ENCODE results near the gene STAT3.
"Not testable (repeated sequence)": the region's sequence is repeated elsewhere in the genome, so short reads cannot be mapped to it uniquely, and the experiment has no call there.

STAT3 gene

GRCh38 chr17:42348104-42348503 lies 40.1 kb downstream of the STAT3 start:
- DNase-seq (ENCODE audit: low read depth in 2 of 2) = no peak

- DNase-seq (ENCODE audit: low read depth in 2 of 2) = no peak
Observed at GRCh38 chr17:42347606-42348005, 40.6 kb downstream of the STAT3 start.

GRCh38 chr17:42347198-42347597 lies 41.0 kb downstream of the STAT3 start:
- DNase-seq (ENCODE audit: low read depth in 2 of 2) = no peak

DNA sequence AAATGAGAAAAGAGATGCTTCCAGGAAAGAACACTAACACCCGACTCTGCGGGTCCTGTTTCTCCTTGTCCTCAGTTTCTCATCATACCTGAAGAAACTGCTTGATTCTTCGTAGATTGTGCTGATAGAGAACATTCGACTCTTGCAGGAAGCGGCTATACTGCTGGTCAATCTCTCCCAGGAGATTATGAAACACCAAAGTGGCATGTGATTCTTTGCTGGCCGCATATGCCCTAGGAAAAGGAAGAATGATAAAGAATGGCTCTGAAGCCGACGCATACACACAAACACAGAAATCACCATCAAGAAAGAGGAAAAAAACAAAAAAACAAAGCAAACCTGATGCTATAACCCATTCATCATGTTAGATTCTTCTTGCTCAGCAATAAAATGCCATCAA lies 41.8 kb downstream of the STAT3 start:
- DNase-seq (ENCODE audit: low read depth in 2 of 2) = no peak

DNA sequence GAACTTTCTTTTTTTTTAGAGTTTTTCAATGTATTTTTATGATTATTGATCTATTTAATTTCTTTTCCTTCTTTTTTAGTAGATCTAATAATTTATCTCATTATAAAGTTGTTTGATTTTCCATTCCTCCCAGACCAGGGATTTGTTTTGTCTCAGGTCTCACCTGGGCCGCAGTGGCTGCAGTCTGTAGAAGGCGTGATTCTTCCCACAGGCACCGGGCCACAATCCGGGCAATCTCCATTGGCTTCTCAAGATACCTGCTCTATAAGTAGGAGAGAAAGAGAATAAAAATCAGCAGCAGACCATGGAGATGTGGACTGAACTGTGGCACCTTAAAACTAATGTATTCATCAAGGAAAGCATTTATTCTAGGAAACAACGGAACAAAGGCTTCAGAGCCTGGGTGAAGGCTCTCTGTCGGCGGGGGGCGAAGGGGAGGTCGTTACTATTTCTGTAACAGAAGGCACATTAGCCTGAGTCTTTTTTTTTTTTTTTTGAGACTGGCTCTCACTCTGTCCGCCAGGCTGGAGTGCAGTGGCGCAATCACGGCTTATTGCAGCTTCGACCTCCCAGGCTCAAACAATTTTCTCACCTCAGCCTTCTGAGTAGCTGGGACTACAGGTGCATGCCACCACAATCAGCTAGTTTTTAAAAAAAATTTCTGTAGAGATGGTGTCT lies 42.7 kb downstream of the STAT3 start:
- no peak for DNase-seq (ENCODE audit: low read depth in 2 of 2)

DNA sequence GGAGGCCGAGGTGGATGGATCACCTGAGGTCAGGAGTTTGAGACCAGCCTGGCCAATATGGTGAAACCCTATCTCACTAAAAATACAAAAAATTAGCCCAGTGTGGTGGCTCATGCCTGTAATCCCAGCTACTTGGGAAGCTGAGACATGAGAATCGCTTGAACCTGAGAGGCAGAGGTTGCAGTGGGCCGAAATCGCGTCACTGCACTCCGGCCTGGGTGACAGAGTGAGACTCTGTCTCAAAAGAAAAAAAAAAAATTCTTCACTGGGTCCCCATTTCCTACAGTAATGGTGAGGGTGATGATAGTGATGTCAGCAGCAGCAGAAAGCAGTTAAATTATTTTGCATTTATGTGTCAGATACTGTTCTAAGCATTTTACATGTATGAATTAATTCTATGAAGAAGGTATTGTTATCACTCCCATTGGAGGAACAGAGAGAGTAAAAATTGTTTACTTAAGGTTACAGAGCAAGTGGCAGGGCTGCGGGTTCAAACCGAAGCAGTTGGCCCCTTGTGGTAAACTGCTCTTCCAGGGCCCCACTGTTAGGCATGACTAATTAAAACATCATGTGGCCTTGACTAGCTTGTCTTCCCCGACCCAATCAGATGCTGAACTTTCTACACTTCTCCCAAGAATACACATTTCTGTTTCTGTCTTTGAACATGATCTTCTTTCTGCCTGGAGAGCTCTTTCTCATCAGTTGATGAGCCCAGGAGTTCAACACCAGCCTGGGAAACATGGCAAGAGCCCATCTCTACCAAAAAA lies 45.8 kb downstream of the STAT3 start:
- no peak for DNase-seq (ENCODE audit: low read depth in 2 of 2)

DNA sequence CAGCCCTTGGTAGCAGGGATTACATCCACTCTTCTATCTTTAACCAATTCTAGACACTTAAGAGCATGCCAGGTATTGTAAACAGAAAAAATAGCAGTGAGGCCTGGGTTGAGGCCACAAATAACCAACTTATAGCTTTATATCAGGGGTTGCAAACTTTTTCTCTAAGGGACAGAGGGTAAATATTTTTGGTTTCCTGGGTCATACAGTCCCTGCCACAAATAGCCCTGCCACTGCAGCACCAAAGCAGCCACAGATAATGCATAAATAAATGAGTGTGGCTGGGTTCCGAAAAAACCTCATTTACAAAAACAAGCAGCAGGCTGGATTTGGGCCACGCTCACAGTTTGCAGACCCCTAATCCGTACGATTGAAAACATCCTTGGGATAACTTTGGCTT lies 46.7 kb downstream of the STAT3 start:
- DNase-seq (ENCODE audit: low read depth in 2 of 2) = no peak

DNA sequence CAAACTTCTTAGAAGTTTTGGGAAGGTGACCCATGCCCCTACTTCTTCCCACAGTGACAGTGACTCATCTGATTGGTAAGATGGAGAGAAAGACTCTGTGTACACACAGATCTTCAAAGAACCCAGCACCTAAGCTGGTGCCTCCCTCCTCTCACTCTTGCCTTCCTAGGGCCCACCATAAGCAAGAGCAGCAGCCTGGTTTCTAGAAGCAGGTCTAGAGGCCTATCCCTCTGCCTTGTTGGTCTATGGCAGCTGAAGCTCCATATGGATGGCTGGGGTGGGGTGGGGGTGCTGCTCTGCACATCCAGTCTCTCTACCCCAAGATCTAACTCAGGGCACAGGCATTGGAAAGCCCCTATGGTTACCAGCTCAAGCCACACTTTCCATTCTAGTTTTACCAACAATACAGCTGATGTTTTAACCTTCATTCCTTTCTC lies 47.5 kb downstream of the STAT3 start:
- DNase-seq (ENCODE audit: low read depth in 2 of 2) = no peak

- DNase-seq (ENCODE audit: low read depth in 2 of 2) = no peak
Observed at GRCh38 chr17:42339221-42339620, 49.0 kb downstream of the STAT3 start.

GRCh38 chr17:42338427-42338985 lies 49.7 kb downstream of the STAT3 start:
- no peak for DNase-seq (ENCODE audit: low read depth in 2 of 2)

DNA sequence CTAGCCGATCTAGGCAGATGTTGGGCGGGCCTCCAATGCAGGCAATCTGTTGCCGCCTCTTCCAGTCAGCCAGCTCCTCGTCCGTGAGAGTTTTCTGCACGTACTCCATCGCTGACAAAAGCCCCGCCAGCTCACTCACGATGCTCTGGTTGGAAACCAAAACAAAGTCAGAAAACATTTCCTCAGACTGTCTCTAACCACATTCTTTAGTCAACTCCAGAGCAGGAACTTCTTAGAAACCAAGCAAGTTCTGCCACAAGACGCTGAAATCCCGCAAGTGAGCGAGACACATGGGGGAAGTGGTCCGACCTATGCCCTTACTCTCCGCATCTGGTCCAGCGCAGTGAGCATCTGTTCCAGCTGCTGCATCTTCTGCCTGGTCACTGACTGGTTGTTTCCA lies 50.8 kb downstream of the STAT3 start:
- peak in 1 of 2 donors; percentile 34 for DNase-seq (ENCODE audit: low read depth in 2 of 2)

- no peak for DNase-seq (ENCODE audit: low read depth in 2 of 2)
Observed at GRCh38 chr17:42334677-42335076, 53.6 kb downstream of the STAT3 start.

DNA sequence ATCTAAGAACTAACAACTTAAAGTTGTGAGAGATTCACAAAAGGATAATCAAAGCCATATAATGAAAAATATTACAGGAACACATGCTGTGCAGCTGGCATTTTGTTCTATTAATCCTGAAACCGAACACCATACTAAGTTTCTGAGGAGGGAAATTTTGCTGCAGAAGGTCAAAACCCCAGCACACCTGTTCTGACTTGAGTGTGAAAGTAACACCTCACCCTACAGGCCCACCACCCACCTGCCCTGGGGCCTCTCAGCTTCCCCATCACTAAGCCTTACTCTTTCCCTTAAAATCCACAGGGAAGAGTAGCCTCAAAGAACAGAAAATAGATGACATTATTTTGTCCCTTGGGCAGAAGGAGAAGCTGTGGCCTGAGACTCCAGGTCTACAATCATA lies 55.2 kb downstream of the STAT3 start:
- DNase-seq (ENCODE audit: low read depth in 2 of 2) = no peak

- no peak for DNase-seq (ENCODE audit: low read depth in 2 of 2)
Observed at GRCh38 chr17:42329025-42329976, 58.9 kb downstream of the STAT3 start.

DNA sequence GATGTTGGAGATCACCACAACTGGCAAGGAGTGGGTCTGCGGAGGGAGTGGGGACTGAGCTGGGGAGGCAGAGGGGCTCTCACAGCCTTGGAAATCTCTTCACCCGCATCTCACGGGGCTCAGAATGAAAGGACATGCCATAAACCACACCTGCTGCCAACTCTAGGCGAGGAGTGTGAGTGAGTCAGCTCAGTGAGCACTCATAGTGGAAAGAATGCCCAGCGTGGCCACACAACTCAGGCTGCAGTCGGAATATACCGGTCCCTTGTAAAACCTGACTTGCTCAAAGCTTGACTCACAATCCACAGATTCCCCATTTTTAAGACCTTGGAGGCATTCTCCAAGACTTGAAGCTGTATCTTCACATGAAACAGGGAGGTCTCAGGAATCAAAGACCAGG lies 63.2 kb downstream of the STAT3 start:
- DNase-seq (ENCODE audit: low read depth in 2 of 2) = no peak

DNA sequence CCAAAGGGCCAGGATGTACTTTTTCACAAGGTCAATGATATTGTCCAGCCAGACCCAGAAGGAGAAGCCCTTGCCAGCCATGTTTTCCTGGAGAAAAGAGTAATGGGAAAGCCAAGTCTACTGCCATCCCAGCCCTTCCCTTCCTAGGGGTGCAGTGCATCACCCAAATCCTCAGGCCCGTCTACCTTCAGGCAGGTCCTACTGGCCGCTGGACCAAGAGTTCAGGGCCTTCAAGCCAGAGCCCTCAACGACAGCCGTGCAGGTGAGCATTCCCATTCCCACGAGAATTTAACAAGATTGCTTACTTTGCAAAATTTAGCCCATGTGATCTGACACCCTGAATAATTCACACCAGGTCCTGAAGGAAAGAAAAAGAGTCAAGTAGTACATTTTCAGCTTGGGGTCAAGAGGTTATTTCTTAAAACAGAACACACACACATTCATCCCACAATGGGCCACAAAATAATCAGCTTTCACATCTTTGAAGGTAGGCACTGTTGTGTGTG lies 64.9 kb downstream of the STAT3 start:
- DNase-seq (ENCODE audit: low read depth in 2 of 2) = no peak

GRCh38 chr17:42322382-42323267 lies 65.6 kb downstream of the STAT3 start:
- DNase-seq (ENCODE audit: low read depth in 2 of 2) = peak; percentile 91 to 94

GRCh38 chr17:42321555-42321954 lies 66.7 kb downstream of the STAT3 start:
- DNase-seq (ENCODE audit: low read depth in 2 of 2) = no peak

- DNase-seq (ENCODE audit: low read depth in 2 of 2) = not testable (repeated sequence)
Observed at GRCh38 chr17:42317967-42318366, 70.3 kb downstream of the STAT3 start.

DNA sequence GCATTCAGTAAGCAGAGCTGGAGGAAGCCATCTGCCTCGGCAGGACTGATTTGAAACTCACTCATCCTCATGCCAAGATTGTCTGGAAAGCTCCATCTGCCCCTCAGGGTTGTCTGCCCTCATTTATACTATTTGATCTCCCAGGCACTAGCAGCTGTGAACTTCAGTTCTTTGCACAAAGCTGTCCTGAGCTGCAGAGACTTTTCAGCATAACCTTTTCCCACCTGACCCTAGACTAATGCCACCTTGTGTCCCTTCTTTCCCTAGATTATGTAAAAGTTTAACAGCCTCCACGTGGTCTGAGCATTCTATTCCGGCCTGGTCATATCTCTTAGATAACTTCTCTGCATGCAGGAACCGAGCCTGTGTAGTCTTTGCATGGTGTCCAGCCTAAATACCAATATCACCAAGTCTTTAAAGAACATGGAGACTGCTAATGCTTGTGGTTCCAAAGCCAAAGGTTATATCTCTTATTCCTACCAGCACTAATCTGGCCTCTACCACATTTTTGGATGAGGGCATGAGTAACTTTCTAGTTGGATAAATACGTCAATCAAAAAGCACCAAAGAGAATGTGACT lies 70.9 kb downstream of the STAT3 start:
- DNase-seq (ENCODE audit: low read depth in 2 of 2) = no peak

All from stimulated activated CD8-positive, alpha-beta memory T cell treated with anti-CD3 and anti-CD28 coated beads, Interleukin-2, amount 100 ng/mL, for 1 hour (primary cell).